HepG2 (cell line): ENCODE measurements around the gene CCDC33. TPM values are rescaled to one million over a fixed set of nuclear protein-coding genes. Genes with fewer than 3 reads are reported as not detected.

Experiments
- ATF6 ChIP-seq: sonication (generic); formaldehyde crosslinking; conservative IDR thresholded peaks from 2 replicates; pipeline ENCODE4 v1.4.0; 2020; ENCODE audit warnings: missing genetic modification reagents
- GTF2F1 ChIP-seq: fragments of 150-350 bp; IDR thresholded peaks from 2 replicates; pipeline ENCODE4 v1.6.1; 2014; ENCODE audit warnings: low read length
- IRF2 ChIP-seq: IDR thresholded peaks from 2 replicates; pipeline ENCODE4 v1.6.1; 2018; ENCODE audit warnings: missing genetic modification reagents, missing compliant biosample characterization
- MYC ChIP-seq: sonication (generic); formaldehyde crosslinking; IDR thresholded peaks from 2 replicates; pipeline ENCODE4 v1.9.0; 2021; ENCODE audit warnings: missing genetic modification reagents, borderline replicate concordance
- NR3C1 ChIP-seq: sonication (generic); formaldehyde crosslinking; IDR thresholded peaks from 2 replicates; pipeline ENCODE4 v1.4.0; 2020; ENCODE audit warnings: missing genetic modification reagents
- NRL ChIP-seq: sonication (generic); formaldehyde crosslinking; IDR thresholded peaks from 2 replicates; pipeline ENCODE4 v1.5.0; 2020; ENCODE audit warnings: missing genetic modification reagents, mild to moderate bottlenecking, moderate library complexity, borderline replicate concordance
- PAXIP1 ChIP-seq: sonication (generic); formaldehyde crosslinking; conservative IDR thresholded peaks from 2 replicates; pipeline ENCODE4 v1.4.0; 2020; ENCODE audit warnings: mild to moderate bottlenecking, missing genetic modification reagents, moderate library complexity
- PHF20 ChIP-seq: sonication (generic); formaldehyde crosslinking; IDR thresholded peaks from 2 replicates; pipeline ENCODE4 v1.5.0; 2020; ENCODE audit warnings: mild to moderate bottlenecking, missing genetic modification reagents
- PHF8 ChIP-seq: sonication (generic); formaldehyde crosslinking; IDR thresholded peaks from 2 replicates; pipeline ENCODE4 v1.5.0; 2020; ENCODE audit warnings: missing genetic modification reagents
- REST ChIP-seq, 2 experiments: IDR thresholded peaks; 2 replicates each; pipeline ENCODE4 v1.6.1; 2011 to 2012; ENCODE audit warnings: low read length in 2 of 2, borderline replicate concordance in 1 of 2, low read depth in 1 of 2, mild to moderate bottlenecking in 1 of 2, moderate library complexity in 1 of 2
- RNF219 ChIP-seq: sonication (generic); formaldehyde crosslinking; IDR thresholded peaks from 2 replicates; pipeline ENCODE4 v1.5.0; 2020; ENCODE audit warnings: mild to moderate bottlenecking, missing genetic modification reagents
- SNAI1 ChIP-seq: sonication (generic); formaldehyde crosslinking; IDR thresholded peaks from 2 replicates; pipeline ENCODE4 v1.5.0; 2020; ENCODE audit warnings: mild to moderate bottlenecking, missing genetic modification reagents, borderline replicate concordance
- ZNF17 ChIP-seq: sonication (generic); formaldehyde crosslinking; IDR thresholded peaks from 2 replicates; pipeline ENCODE4 v1.5.0; 2020; ENCODE audit warnings: mild to moderate bottlenecking, missing genetic modification reagents
- ZNF660 ChIP-seq: sonication (generic); formaldehyde crosslinking; IDR thresholded peaks from 2 replicates; pipeline ENCODE4 v1.5.1; 2020; ENCODE audit warnings: mild to moderate bottlenecking, low read depth, missing genetic modification reagents, borderline replicate concordance
- ZSCAN5A ChIP-seq: sonication (generic); formaldehyde crosslinking; IDR thresholded peaks from 2 replicates; pipeline ENCODE4 v1.8.0; 2022; ENCODE audit warnings: mild to moderate bottlenecking, missing genetic modification reagents, borderline replicate concordance
- polyA plus RNA-seq, 8 experiments: library from polyadenylated mRNA; depleted of rRNA in 3 of 8; stranded (reverse) in 7 of 8; unstranded in 1 of 8; fragments of >200 nt; fragmentation: Illumina TruSeq in 4 of 8; extraction: Trizol in 4 of 8; gene quantifications; 2 replicates each; pipeline versions ENCODE4 v1.2.1 to v1.2.3, GENCODE V29; 2011 to 2016; ENCODE audit warnings: low read depth in 4 of 8, missing spikeins in 1 of 8, mixed read lengths in 1 of 8; ENCODE audit not compliant: insufficient read depth in 1 of 8
- total RNA-seq, 5 experiments: library from RNA; depleted of rRNA; stranded (reverse); fragments of >200 nt; fragmentation: Illumina TruSeq; extraction: Trizol; gene quantifications; 2 replicates each; pipeline ENCODE4 v1.2.3, GENCODE V29; 2016; ENCODE audit warnings: low read depth in 1 of 5

The CCDC33 gene
- total and polyA plus RNA-seq, 2 of the 13 experiments (the other 11 are each of a cell fraction or from before 2014, with no cell fraction given), result 0.30 TPM; not detected in 1

- TF ChIP-seq IRF2 (peak; percentile 67; the same call in 1 of the 2 replicates), PAXIP1 (no peak), RNF219 (CRISPR knock-in tag) (no peak), REST (IDR thresholded peaks at IDR 0.05; ENCODE audit: borderline replicate concordance in 1 of 2, low read depth in 1 of 2, low read length in 2 of 2) (no peak), SNAI1 (CRISPR knock-in tag) (no peak), MYC (CRISPR knock-in tag) (no peak), NR3C1 (CRISPR knock-in tag) (no peak), GTF2F1 (no peak), PHF20 (CRISPR knock-in tag) (0 out of 2 replicates have a peak, but pooled peaks have one; percentile 35), ATF6 (CRISPR knock-in tag) (no peak), NRL (CRISPR knock-in tag) (no peak), ZSCAN5A (CRISPR knock-in tag) (no peak), ZNF660 (CRISPR knock-in tag) (no peak), PHF8 (CRISPR knock-in tag) (0 out of 2 replicates have a peak, but pooled peaks have one; percentile 31), ZNF17 (no peak)
Observed at GRCh38 chr15:74382004-74382816, 146.1 kb downstream of the CCDC33 start (continued).
